Testis (tissue), 3 donors: Measurements from ENCODE around the gene COMMD3. TPM values are rescaled to one million over a fixed set of nuclear protein-coding genes. Genes with fewer than 3 reads are reported as not detected.

Experiments
- DNase-seq: peaks from one replicate; pipeline ENCODE4 v3.0.0-alpha.2; 2019
- H3K27ac ChIP-seq, 2 donors: fragments of 200-600 bp; sonication (generic); one replicate each; pipeline ENCODE4 v1.5.1; 2019
- H3K27me3 ChIP-seq: fragments of 200-600 bp; sonication (generic); one replicate; pipeline ENCODE4 v1.5.1; 2019
- H3K36me3 ChIP-seq: fragments of 200-600 bp; sonication (generic); one replicate; pipeline ENCODE4 v1.5.1; 2017; ENCODE audit warnings: low read depth; ENCODE audit errors: missing control alignments
- H3K4me1 ChIP-seq: fragments of 200-600 bp; sonication (generic); one replicate; pipeline ENCODE4 v1.5.1; 2019
- H3K4me3 ChIP-seq, 2 donors: fragments of 200-600 bp; sonication (generic); one replicate each; pipeline ENCODE4 v1.5.1; 2017 to 2019
- H3K9me3 ChIP-seq: fragments of 200-600 bp; sonication (generic); one replicate; pipeline ENCODE4 v1.5.1; 2017
- CTCF ChIP-seq, 3 experiments: fragments of 450-650 bp in 2 of 3; fragments of 200-600 bp in 1 of 3; sonication (generic) in 1 of 3; IDR thresholded peaks; one replicate each; pipeline ENCODE4 v1.5.1; 2016 to 2019; ENCODE audit warnings: antibody characterized with exemption in 3 of 3, mild to moderate bottlenecking in 2 of 3, moderate library complexity in 1 of 3
- POLR2A ChIP-seq: fragments of 450-650 bp; IDR thresholded peaks from one replicate; pipeline ENCODE4 v1.6.1; 2017; ENCODE audit warnings: antibody characterized with exemption, mild to moderate bottlenecking, moderate library complexity
- WGBS, 2 donors: methylation state at CpG; one replicate each; pipeline ENCODE4 v1.1.5; 2018; 5-methylcytosine and 5-hydroxymethylcytosine counted together
- intact Hi-C: fragments of 100-400 bp; cut with DNase I; formaldehyde crosslinking; loops from one replicate; pipeline ENCODE4 v1.15.1; 2023; ENCODE audit warnings: low total_unique reads
- polyA plus RNA-seq: library from polyadenylated mRNA; stranded (reverse); fragments of 350-450 nt; fragmentation: Illumina TruSeq; extraction: RNeasy Lipid Tissue Mini Kit (QIAGEN cat#74804); gene quantifications from one replicate; pipeline ENCODE4 v1.2.3, GENCODE V29; 2014; ENCODE audit warnings: low read depth, low replicate concordance; ENCODE audit not compliant: insufficient read depth
- total RNA-seq, 2 donors: library from RNA; depleted of rRNA; stranded (reverse); fragments of >200 nt; gene quantifications; one replicate each; pipeline ENCODE4 v1.2.3, GENCODE V29; 2016

COMMD3 gene
- total and polyA plus RNA-seq, 3 donors from 2014 or later = 40.6 to 70.2 (median 42.5) TPM

GRCh38 chr10:22338931-22339330 lies 22.7 kb downstream of the COMMD3 start:
- Histone ChIP-seq H3K9me3 (no peaks in the 10 kb centered on the region), H3K4me3 (no peak overlapping the region), H3K4me1 (peaks cover 14% of the 10 kb centered on the region), H3K27me3 (no peaks in the 10 kb centered on the region), H3K27ac (no peak overlapping the region), H3K36me3 (no peaks in the 10 kb centered on the region)
- intact Hi-C loops = no loop called here
- TF ChIP-seq CTCF (IDR thresholded peaks at IDR 0.05) (no peak), POLR2A (no peak)
- no peak for DNase-seq

GRCh38 chr10:22339761-22340328 lies 23.7 kb downstream of the COMMD3 start:
- WGBS, 2 donors = 1% methylated on average over 13 of the region's 13 CpGs
- DNase-seq = no peak

GRCh38 chr10:22340329-22341189 lies 24.4 kb downstream of the COMMD3 start:
- 0 to 2% methylated on average over 16 to 87 of the region's 98 CpGs for WGBS, 2 donors
- intact Hi-C loops = loop anchor here (10.0 kb wide), 1 partner anchor 94 kb away; no protein-coding TSS in a partner anchor
- Histone ChIP-seq H3K4me1 (peaks cover 11% of the 10 kb centered on the region), H3K27ac (peak overlapping the region; percentile 98 to 99), H3K36me3 (no peaks in the 10 kb centered on the region), H3K9me3 (no peaks in the 10 kb centered on the region), H3K27me3 (no peaks in the 10 kb centered on the region), H3K4me3 (peak overlapping the region; percentile 84 to 94)
- DNase-seq = peak; percentile 82
- no peak for TF ChIP-seq POLR2A
- TF ChIP-seq CTCF (IDR thresholded peaks at IDR 0.05) = no peak

More at GRCh38 chr10:22339761-22340328, 23.7 kb downstream of the COMMD3 start:
- H3K4me3 ChIP-seq = peak overlapping the region; percentile 84 to 94
- TF ChIP-seq CTCF (IDR thresholded peaks at IDR 0.05) = no peak
- no peak for TF ChIP-seq POLR2A
- peak overlapping the region; percentile 98 to 99 for H3K27ac ChIP-seq
- H3K27me3 ChIP-seq = no peaks in the 10 kb centered on the region
- no peaks in the 10 kb centered on the region for H3K9me3 ChIP-seq
- intact Hi-C loops = loop anchor here (10.0 kb wide), 1 partner anchor 95 kb away; no protein-coding TSS in a partner anchor
- no peaks in the 10 kb centered on the region for H3K36me3 ChIP-seq
- H3K4me1 ChIP-seq = peaks cover 13% of the 10 kb centered on the region

- Histone ChIP-seq H3K27ac (peak overlapping the region; percentile 98 to 99), H3K9me3 (no peaks in the 10 kb centered on the region), H3K4me1 (peaks cover 11% of the 10 kb centered on the region), H3K27me3 (no peaks in the 10 kb centered on the region), H3K4me3 (peak overlapping the region; percentile 84 to 94), H3K36me3 (no peaks in the 10 kb centered on the region)
- intact Hi-C loops = loop anchor here (10.0 kb wide), 1 partner anchor 93 kb away; no protein-coding TSS in a partner anchor
- TF ChIP-seq CTCF (IDR thresholded peaks at IDR 0.05) (no peak), POLR2A (no peak)
- DNase-seq = no peak
- 5 to 10% methylated on average over 28 to 40 of the region's 40 CpGs for WGBS, 2 donors
Measured at GRCh38 chr10:22341190-22341925, 25.2 kb downstream of the COMMD3 start.
